Peyer's patch (tissue), 4 donors: Measurements from ENCODE around the gene MYO3B. TPM values are rescaled to one million over a fixed set of nuclear protein-coding genes. Genes with fewer than 3 reads are reported as not detected.

Experiments
- DNase-seq, 3 donors: peaks; one replicate each; pipeline ENCODE4 v3.0.0-alpha.2; 2017 to 2019
- H3K27ac ChIP-seq, 4 donors: fragments of 200-600 bp; sonication (generic); one replicate each; pipeline ENCODE4 v1.5.1; 2016 to 2019
- H3K27me3 ChIP-seq, 2 donors: fragments of 200-600 bp; sonication (generic); one replicate each; pipeline ENCODE4 v1.5.1; 2019
- H3K36me3 ChIP-seq, 3 donors: fragments of 200-600 bp; sonication (generic); one replicate each; pipeline ENCODE4 v1.5.1; 2016 to 2019
- H3K4me1 ChIP-seq, 4 donors: fragments of 200-600 bp; sonication (generic); one replicate each; pipeline ENCODE4 v1.5.1; 2016 to 2019
- H3K4me3 ChIP-seq, 4 donors: fragments of 200-600 bp; sonication (generic); 1 replicate in 3 of 4; 2 replicates in 1 of 4; pipeline ENCODE4 v1.5.1; 2016 to 2019; ENCODE audit warnings: mild to moderate bottlenecking in 1 of 4
- H3K9me3 ChIP-seq, 4 donors: fragments of 200-600 bp; sonication (generic); one replicate each; pipeline ENCODE4 v1.5.1; 2016 to 2019; ENCODE audit warnings: mild to moderate bottlenecking in 1 of 4
- CTCF ChIP-seq, 6 experiments: fragments of 450-650 bp in 4 of 6; fragments of 200-600 bp in 2 of 6; sonication (generic) in 1 of 6; IDR thresholded peaks; one replicate each; pipeline ENCODE4 v1.5.1; 2017 to 2019; ENCODE audit warnings: antibody characterized with exemption in 6 of 6, mild to moderate bottlenecking in 3 of 6, moderate library complexity in 1 of 6
- POLR2A ChIP-seq, 2 donors: fragments of 450-650 bp; IDR thresholded peaks; one replicate each; pipeline ENCODE4 v1.5.1; 2017; ENCODE audit warnings: antibody characterized with exemption in 2 of 2, mild to moderate bottlenecking in 2 of 2, moderate library complexity in 2 of 2
- total RNA-seq, 4 donors: library from RNA; depleted of rRNA; stranded (reverse); fragments of >200 nt; gene quantifications; one replicate each; pipeline ENCODE4 v1.1.0, GENCODE V29; 2016

MYO3B gene
- total RNA-seq, 4 donors from 2014 or later, result not detected

- no peaks in the 10 kb centered on the region for H3K27me3 ChIP-seq
- no peak overlapping the region for H3K27ac ChIP-seq
- TF ChIP-seq CTCF (IDR thresholded peaks at IDR 0.05) (no peak), POLR2A (IDR thresholded peaks at IDR 0.05) (no peak)
- no peaks in the 10 kb centered on the region for H3K36me3 ChIP-seq
- no peaks in the 10 kb centered on the region for H3K9me3 ChIP-seq
- DNase-seq, result no peak
- H3K4me1 ChIP-seq, result no peaks in the 10 kb centered on the region
- no peak overlapping the region for H3K4me3 ChIP-seq
Measured at GRCh38 chr2:170588729-170589128, 410.8 kb downstream of the MYO3B start.

GRCh38 chr2:170596576-170596975 is 418.6 kb downstream of the MYO3B start:
- TF ChIP-seq CTCF (IDR thresholded peaks at IDR 0.05) (no peak), POLR2A (IDR thresholded peaks at IDR 0.05) (no peak)
- H3K27ac ChIP-seq, result no peak overlapping the region

GRCh38 chr2:170598067-170598395 is 420.1 kb downstream of the MYO3B start:
- Histone ChIP-seq H3K36me3 (no peaks in the 10 kb centered on the region), H3K27ac (no peak overlapping the region), H3K4me1 (no peaks in the 10 kb centered on the region), H3K4me3 (no peak overlapping the region), H3K27me3 (no peaks in the 10 kb centered on the region), H3K9me3 (no peaks in the 10 kb centered on the region)
- DNase-seq, result no peak
- TF ChIP-seq CTCF (IDR thresholded peaks at IDR 0.05) (no peak), POLR2A (IDR thresholded peaks at IDR 0.05) (no peak)

More at GRCh38 chr2:170596576-170596975, 418.6 kb downstream of the MYO3B start:
- Histone ChIP-seq H3K36me3 (no peaks in the 10 kb centered on the region), H3K4me3 (no peak overlapping the region), H3K4me1 (no peaks in the 10 kb centered on the region), H3K9me3 (no peaks in the 10 kb centered on the region), H3K27me3 (no peaks in the 10 kb centered on the region)
- DNase-seq, result no peak

- Histone ChIP-seq H3K27me3 (no peaks in the 10 kb centered on the region), H3K36me3 (no peaks in the 10 kb centered on the region), H3K27ac (no peak overlapping the region), H3K4me1 (no peaks in the 10 kb centered on the region), H3K4me3 (no peak overlapping the region), H3K9me3 (no peaks in the 10 kb centered on the region)
- DNase-seq, result no peak
- TF ChIP-seq POLR2A (IDR thresholded peaks at IDR 0.05) (no peak), CTCF (IDR thresholded peaks at IDR 0.05) (no peak)
Measured at GRCh38 chr2:170601489-170601888, 423.5 kb downstream of the MYO3B start.

- H3K27me3 ChIP-seq, result no peaks in the 10 kb centered on the region
- TF ChIP-seq POLR2A (IDR thresholded peaks at IDR 0.05) (no peak), CTCF (IDR thresholded peaks at IDR 0.05) (no peak)
- H3K27ac ChIP-seq, result no peak overlapping the region
- no peak overlapping the region for H3K4me3 ChIP-seq
- H3K4me1 ChIP-seq, result no peaks in the 10 kb centered on the region
- no peaks in the 10 kb centered on the region for H3K9me3 ChIP-seq
- no peaks in the 10 kb centered on the region for H3K36me3 ChIP-seq
- DNase-seq, result no peak
Measured at GRCh38 chr2:170605862-170606261, 427.9 kb downstream of the MYO3B start.

GRCh38 chr2:170607171-170607570 is 429.2 kb downstream of the MYO3B start:
- Histone ChIP-seq H3K27ac (no peak overlapping the region), H3K36me3 (no peaks in the 10 kb centered on the region), H3K4me3 (no peak overlapping the region), H3K27me3 (no peaks in the 10 kb centered on the region), H3K9me3 (no peaks in the 10 kb centered on the region), H3K4me1 (no peaks in the 10 kb centered on the region)
- no peak for DNase-seq
- TF ChIP-seq CTCF (IDR thresholded peaks at IDR 0.05) (no peak), POLR2A (IDR thresholded peaks at IDR 0.05) (no peak)
